HG02885 (cell line): ENCODE measurements around the gene PADI6.
"Not testable (repeated sequence)": the region's sequence is repeated elsewhere in the genome, so short reads cannot be mapped to it uniquely, and the experiment has no call there.

Source experiments
- ATAC-seq: cut with Tn5 transposase; IDR thresholded peaks from one replicate; pipeline ENCODE4 v1.9.1; 2021; ENCODE audit warnings: mild to moderate bottlenecking; ENCODE audit not compliant: unreplicated experiment, poor library complexity

PADI6 gene

GRCh38 chr1:17371896-17372295 lies at the start of gene PADI6:
Gene PADI6 (plus strand): TSS chr1:17372196. CDS start chr1:17372246, 50 bp downstream.
- no peak for ATAC-seq

GRCh38 chr1:17328855-17329254 lies 43.1 kb upstream of the PADI6 start:
- no peak for ATAC-seq

GRCh38 chr1:17329610-17330009 lies 42.4 kb upstream of the PADI6 start:
- no peak for ATAC-seq

GRCh38 chr1:17330856-17331255 lies 41.1 kb upstream of the PADI6 start:
- ATAC-seq, result no peak

GRCh38 chr1:17333081-17333480 lies 38.9 kb upstream of the PADI6 start:
- no peak for ATAC-seq

- no peak for ATAC-seq
Measured at GRCh38 chr1:17335821-17336710, 35.9 kb upstream of the PADI6 start.

GRCh38 chr1:17338706-17339493 lies 33.1 kb upstream of the PADI6 start:
- ATAC-seq, result no peak

- ATAC-seq, result no peak
Measured at GRCh38 chr1:17339521-17339920, 32.5 kb upstream of the PADI6 start.

- ATAC-seq, result no peak
Measured at GRCh38 chr1:17340358-17340757, 31.6 kb upstream of the PADI6 start.

- ATAC-seq, result no peak
Measured at GRCh38 chr1:17342014-17342441, 30.0 kb upstream of the PADI6 start.

GRCh38 chr1:17345506-17345905 lies 26.5 kb upstream of the PADI6 start:
- ATAC-seq, result not testable (repeated sequence)

- ATAC-seq, result no peak
Measured at GRCh38 chr1:17346046-17346789, 25.8 kb upstream of the PADI6 start.

- no peak for ATAC-seq
Measured at GRCh38 chr1:17347769-17348592, 24.0 kb upstream of the PADI6 start.

- no peak for ATAC-seq
Measured at GRCh38 chr1:17348593-17349234, 23.3 kb upstream of the PADI6 start.

GRCh38 chr1:17350083-17350482 lies 21.9 kb upstream of the PADI6 start:
- no peak for ATAC-seq

GRCh38 chr1:17350928-17351446 lies 21.0 kb upstream of the PADI6 start:
- ATAC-seq, result no peak

- no peak for ATAC-seq
Measured at GRCh38 chr1:17351598-17352324, 20.2 kb upstream of the PADI6 start.

GRCh38 chr1:17352419-17352909 lies 19.5 kb upstream of the PADI6 start:
- no peak for ATAC-seq
